ENCODE results near the gene SERPINA5.

DNA sequence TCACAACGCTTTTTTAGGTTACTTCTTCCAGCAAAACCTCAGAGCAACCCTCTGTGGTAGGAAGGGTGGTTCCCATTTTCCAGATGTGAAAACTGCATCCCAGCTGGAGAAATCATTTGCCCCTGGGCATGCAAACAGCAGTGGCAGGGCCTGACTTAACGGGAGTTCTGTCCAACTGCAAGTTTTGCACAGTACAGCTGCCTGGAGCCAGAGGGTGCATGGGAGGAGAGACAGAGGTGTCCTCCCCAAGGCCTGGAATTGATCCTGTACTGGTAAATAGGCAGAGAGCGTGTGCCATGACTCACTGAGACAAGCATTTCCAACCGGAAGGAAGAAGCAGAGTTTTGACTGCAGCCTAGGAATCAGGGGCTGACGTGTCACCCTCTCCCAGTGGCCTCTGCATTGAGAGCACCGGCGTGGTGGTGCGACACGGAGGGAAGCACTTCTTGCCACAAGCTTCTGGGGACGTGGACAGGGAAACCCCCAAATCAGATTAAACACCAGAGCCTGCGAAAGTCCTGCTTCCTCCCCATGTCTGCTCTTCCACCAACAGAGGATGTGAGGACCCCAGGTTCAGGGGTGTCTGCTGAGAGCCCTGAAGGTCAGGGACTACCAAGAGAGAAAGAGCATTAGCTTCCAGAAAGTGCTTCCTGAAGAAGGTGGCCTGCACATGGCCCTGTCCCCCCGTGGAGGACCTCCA, 39.0 kb upstream of the SERPINA5 start:
- TF ChIP-seq CTCF (IDR thresholded peaks at IDR 0.05; ENCODE audit: control extremely low read depth in 1 of 3, insufficient read depth in 1 of 3, low read depth in 1 of 3, low read length in 3 of 3) (no peak), POLR2A (IDR thresholded peaks at IDR 0.05; ENCODE audit: control extremely low read depth in 1 of 2, low read depth in 2 of 2, low read length in 2 of 2) (no peak), CHD2 (IDR thresholded peaks at IDR 0.05; ENCODE audit: low read length) (no peak)

All from H1 (cell line).